H4 (cell line): ENCODE results near the gene HS3ST5. TPM values are rescaled to one million over a fixed set of nuclear protein-coding genes. Genes with fewer than 3 reads are reported as not detected.

Source experiments
- DNase-seq: peaks from one replicate; pipeline ENCODE4 v3.0.0-alpha.2; 2015; ENCODE audit warnings: low spot score
- total RNA-seq: library from RNA; depleted of rRNA; stranded (reverse); fragments of >200 nt; shearing (Covaris generic); gene quantifications from 2 replicates; pipeline ENCODE4 v1.2.3, GENCODE V29; 2014; rRNA removed

Gene HS3ST5
- not detected in 2 replicates for total RNA-seq

- DNase-seq, result peak; percentile 25
These were observed at the start of gene HS3ST5 for GRCh38 chr6:114342826-114343781. Gene HS3ST5 (minus strand): TSS chr6:114343023. CDS start chr6:114062845, 280,178 bp downstream.

GRCh38 chr6:114390176-114390575, 47.4 kb upstream of the HS3ST5 start:
- no peak for DNase-seq

- DNase-seq, result no peak
These were observed 46.3 kb upstream of the HS3ST5 start for GRCh38 chr6:114389111-114389510.

GRCh38 chr6:114382406-114382805, 39.6 kb upstream of the HS3ST5 start:
- no peak for DNase-seq

- no peak for DNase-seq
These were observed 35.1 kb upstream of the HS3ST5 start for GRCh38 chr6:114377881-114378280.

GRCh38 chr6:114376611-114377175, 33.9 kb upstream of the HS3ST5 start:
- no peak for DNase-seq

GRCh38 chr6:114375541-114376192, 32.8 kb upstream of the HS3ST5 start:
- no peak for DNase-seq

GRCh38 chr6:114367315-114367961, 24.6 kb upstream of the HS3ST5 start:
- no peak for DNase-seq

- DNase-seq, result no peak
These were observed 24.1 kb upstream of the HS3ST5 start for GRCh38 chr6:114366899-114367298.

- peak; percentile 27 for DNase-seq
These were observed 21.5 kb upstream of the HS3ST5 start for GRCh38 chr6:114364301-114364700.

- no peak for DNase-seq
These were observed 20.1 kb upstream of the HS3ST5 start for GRCh38 chr6:114362957-114363356.

- no peak for DNase-seq
These were observed 19.6 kb upstream of the HS3ST5 start for GRCh38 chr6:114362396-114362795.

GRCh38 chr6:114361036-114361435, 18.2 kb upstream of the HS3ST5 start:
- no peak for DNase-seq

GRCh38 chr6:114355300-114355699, 12.5 kb upstream of the HS3ST5 start:
- DNase-seq, result no peak

GRCh38 chr6:114354482-114354881, 11.7 kb upstream of the HS3ST5 start:
- no peak for DNase-seq

- DNase-seq, result no peak
These were observed 3.6 kb upstream of the HS3ST5 start for GRCh38 chr6:114346451-114346850.

GRCh38 chr6:114344971-114345275, 2.1 kb upstream of the HS3ST5 start:
- DNase-seq, result no peak

GRCh38 chr6:114344246-114344970, 1.6 kb upstream of the HS3ST5 start:
- no peak for DNase-seq

- DNase-seq, result no peak
These were observed 940 bp upstream of the HS3ST5 start for GRCh38 chr6:114343782-114344144.

- DNase-seq, result no peak
These were observed 567 bp downstream of the HS3ST5 start for GRCh38 chr6:114342086-114342825.

- DNase-seq, result no peak
These were observed 3.1 kb downstream of the HS3ST5 start for GRCh38 chr6:114339706-114340105.
